Measurements from ENCODE around the gene TMEM108. TPM values are rescaled to one million over a fixed set of nuclear protein-coding genes. Genes with fewer than 3 reads are reported as not detected.

The TMEM108 gene
- polyA plus RNA-seq, 1 of the 3 experiments (the other 2 are of a cell fraction), result 8.6 TPM

DNA sequence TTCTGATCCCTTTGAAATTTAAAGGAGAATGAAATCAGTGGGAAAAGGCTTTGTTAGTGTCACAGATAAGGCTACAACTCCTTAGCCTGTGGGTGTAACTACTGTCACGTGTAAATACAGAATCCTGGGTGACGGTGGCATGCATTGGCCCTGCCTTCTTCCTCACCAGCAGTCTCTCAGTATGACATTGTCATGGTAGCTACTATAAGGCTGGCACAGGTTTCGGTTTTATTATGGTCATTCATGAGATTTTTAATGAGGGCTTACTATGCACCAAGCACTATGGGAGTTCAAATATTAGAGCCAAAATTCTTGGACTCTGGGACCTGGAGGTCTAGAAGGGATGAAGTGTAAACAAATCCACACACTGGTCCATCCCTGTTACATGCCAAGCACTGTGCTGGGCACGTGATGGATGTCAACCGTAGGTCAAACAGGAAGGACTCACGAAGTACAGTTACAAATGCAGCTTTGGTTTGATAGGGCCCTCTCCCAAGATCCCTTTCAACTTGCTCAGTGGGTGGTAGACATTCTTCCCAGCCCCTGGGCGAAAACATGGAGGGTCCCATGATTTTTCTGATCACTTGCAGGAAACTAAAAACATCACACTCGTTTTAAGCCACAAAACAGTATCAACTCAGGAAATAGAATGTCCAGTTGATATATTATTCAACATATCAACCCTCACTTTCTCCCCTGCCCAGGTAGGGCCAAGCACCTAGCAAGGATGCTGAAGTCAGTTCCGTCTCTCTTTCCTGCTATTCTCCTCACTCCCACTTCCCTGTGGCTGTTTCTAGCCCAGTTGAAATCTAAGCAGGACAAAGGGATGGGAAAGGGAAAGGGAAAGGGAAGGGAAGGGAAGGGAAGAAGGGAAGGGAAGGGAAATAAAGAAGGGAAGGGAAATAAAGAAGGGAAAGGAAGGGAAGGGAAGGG is 387.0 kb downstream of the TMEM108 start:
- Histone ChIP-seq H3K36me3 (replicated peaks in 1 of 2; ENCODE audit: control insufficient read depth in 1 of 2, insufficient read depth in 2 of 2, low read length in 1 of 2) (no peaks in the 10 kb centered on the region), H3K4me2 (no peak overlapping the region), H3K9ac (no peak overlapping the region), H3K4me1 (ENCODE audit: control insufficient read depth in 1 of 2, insufficient read depth in 2 of 2, low read depth in 1 of 2, low read length in 1 of 2) (peaks cover 3 to 12% of the 10 kb centered on the region in 2 experiments; a peak in 2 of 4 replicates), H3K9me2 (no peaks in the 10 kb centered on the region), H3K9me3 (no peaks in the 10 kb centered on the region), H3K79me2 (ENCODE audit: insufficient read depth) (no peaks in the 10 kb centered on the region), H3K27ac (ENCODE audit: low read depth in 2 of 2, low read length in 1 of 2) (no peak overlapping the region), H3F3A (replicated peaks; ENCODE audit: insufficient read depth) (no peaks in the 10 kb centered on the region), H2AFZ (ENCODE audit: low read depth) (no peak overlapping the region), H3K4me3 (ENCODE audit: low read depth in 2 of 2, low read length in 1 of 2) (no peak overlapping the region), H4K20me1 (ENCODE audit: insufficient read depth) (no peaks in the 10 kb centered on the region), H3K27me3 (ENCODE audit: insufficient read depth) (no peaks in the 10 kb centered on the region)
- CTCF ChIA-PET, result interaction anchor here (1.1 to 5.4 kb wide), 10 partner anchors 12 to 699 kb away, joined by 5 to 55 read pairs (median 16); no protein-coding TSS in a partner anchor
- WGBS (ENCODE audit: low lambda C conversion rate), result 86% methylated on average over 9 of the region's 9 CpGs
- POLR2A ChIA-PET, result no interaction called here
- TF ChIP-seq GABPA (IDR thresholded peaks at IDR 0.05; ENCODE audit: low read depth) (no peak), CHD2 (IDR thresholded peaks at IDR 0.05; ENCODE audit: low read length, partially characterized antibody) (no peak)
- no peak for DNase-seq

DNA sequence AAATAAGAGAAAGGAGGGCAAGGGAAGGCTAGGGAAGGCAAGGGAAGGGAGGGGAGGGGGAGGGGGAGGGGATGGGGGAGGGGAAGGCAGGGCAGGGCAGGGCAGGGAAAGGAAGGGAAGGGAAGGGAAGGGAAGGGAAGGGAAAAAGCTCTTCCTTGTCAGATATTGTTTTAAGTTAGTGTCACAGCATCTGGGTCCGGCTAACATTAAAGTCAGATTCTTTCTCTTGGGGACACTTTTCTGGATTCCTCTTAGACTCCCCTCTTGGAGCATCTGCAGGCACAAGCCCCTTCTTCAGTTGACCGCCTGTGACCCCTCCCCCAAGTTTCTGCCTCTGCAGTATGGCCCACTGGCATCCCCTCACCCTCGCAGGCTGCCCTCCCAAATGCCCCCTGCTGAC is 387.7 kb downstream of the TMEM108 start:
- Histone ChIP-seq H3K27ac (ENCODE audit: low read depth in 2 of 2, low read length in 1 of 2) (no peak overlapping the region), H3K4me2 (no peak overlapping the region), H2AFZ (ENCODE audit: low read depth) (no peak overlapping the region), H3K27me3 (ENCODE audit: insufficient read depth) (no peaks in the 10 kb centered on the region), H3K4me3 (ENCODE audit: low read depth in 2 of 2, low read length in 1 of 2) (no peak overlapping the region), H3K9ac (no peak overlapping the region), H3F3A (replicated peaks; ENCODE audit: insufficient read depth) (no peaks in the 10 kb centered on the region), H4K20me1 (ENCODE audit: insufficient read depth) (no peaks in the 10 kb centered on the region), H3K79me2 (ENCODE audit: insufficient read depth) (no peaks in the 10 kb centered on the region), H3K9me3 (no peaks in the 10 kb centered on the region), H3K4me1 (ENCODE audit: control insufficient read depth in 1 of 2, insufficient read depth in 2 of 2, low read depth in 1 of 2, low read length in 1 of 2) (peaks cover 3 to 12% of the 10 kb centered on the region in 2 experiments; a peak in 2 of 4 replicates), H3K36me3 (replicated peaks in 1 of 2; ENCODE audit: control insufficient read depth in 1 of 2, insufficient read depth in 2 of 2, low read length in 1 of 2) (no peaks in the 10 kb centered on the region), H3K9me2 (no peaks in the 10 kb centered on the region)
- TF ChIP-seq, protein P1, sequence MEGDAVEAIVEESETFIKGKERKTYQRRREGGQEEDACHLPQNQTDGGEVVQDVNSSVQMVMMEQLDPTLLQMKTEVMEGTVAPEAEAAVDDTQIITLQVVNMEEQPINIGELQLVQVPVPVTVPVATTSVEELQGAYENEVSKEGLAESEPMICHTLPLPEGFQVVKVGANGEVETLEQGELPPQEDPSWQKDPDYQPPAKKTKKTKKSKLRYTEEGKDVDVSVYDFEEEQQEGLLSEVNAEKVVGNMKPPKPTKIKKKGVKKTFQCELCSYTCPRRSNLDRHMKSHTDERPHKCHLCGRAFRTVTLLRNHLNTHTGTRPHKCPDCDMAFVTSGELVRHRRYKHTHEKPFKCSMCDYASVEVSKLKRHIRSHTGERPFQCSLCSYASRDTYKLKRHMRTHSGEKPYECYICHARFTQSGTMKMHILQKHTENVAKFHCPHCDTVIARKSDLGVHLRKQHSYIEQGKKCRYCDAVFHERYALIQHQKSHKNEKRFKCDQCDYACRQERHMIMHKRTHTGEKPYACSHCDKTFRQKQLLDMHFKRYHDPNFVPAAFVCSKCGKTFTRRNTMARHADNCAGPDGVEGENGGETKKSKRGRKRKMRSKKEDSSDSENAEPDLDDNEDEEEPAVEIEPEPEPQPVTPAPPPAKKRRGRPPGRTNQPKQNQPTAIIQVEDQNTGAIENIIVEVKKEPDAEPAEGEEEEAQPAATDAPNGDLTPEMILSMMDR (IDR thresholded peaks at IDR 0.05), result no peak
- TF ChIP-seq TEAD4 (IDR thresholded peaks at IDR 0.05; ENCODE audit: borderline replicate concordance, insufficient read depth) (no peak), SIN3A (IDR thresholded peaks at IDR 0.05; ENCODE audit: borderline replicate concordance, low read depth, low read length) (no peak), JUND (IDR thresholded peaks at IDR 0.05) (no peak), RCOR1 (IDR thresholded peaks at IDR 0.05; ENCODE audit: low read length) (no peak), TCF12 (IDR thresholded peaks at IDR 0.05) (no peak), EZH2phosphoT487 (IDR thresholded peaks at IDR 0.05; ENCODE audit: borderline replicate concordance, low read depth) (no peak), YY1 (IDR thresholded peaks at IDR 0.05; ENCODE audit: low read depth) (no peak), NFIC (IDR thresholded peaks at IDR 0.05; ENCODE audit: borderline replicate concordance) (no peak), ZBTB33 (IDR thresholded peaks at IDR 0.05; ENCODE audit: borderline replicate concordance, low read depth) (no peak), MEF2A (IDR thresholded peaks at IDR 0.05; ENCODE audit: borderline replicate concordance, low read depth) (no peak), TAF1 (IDR thresholded peaks at IDR 0.05; ENCODE audit: borderline replicate concordance, low read depth, low read length) (no peak), SMC3 (IDR thresholded peaks at IDR 0.05; ENCODE audit: low read depth, low read length) (no peak), POLR2AphosphoS5 (IDR thresholded peaks at IDR 0.05; ENCODE audit: low read depth, low read length) (no peak)
- TF ChIP-seq, protein P2, sequence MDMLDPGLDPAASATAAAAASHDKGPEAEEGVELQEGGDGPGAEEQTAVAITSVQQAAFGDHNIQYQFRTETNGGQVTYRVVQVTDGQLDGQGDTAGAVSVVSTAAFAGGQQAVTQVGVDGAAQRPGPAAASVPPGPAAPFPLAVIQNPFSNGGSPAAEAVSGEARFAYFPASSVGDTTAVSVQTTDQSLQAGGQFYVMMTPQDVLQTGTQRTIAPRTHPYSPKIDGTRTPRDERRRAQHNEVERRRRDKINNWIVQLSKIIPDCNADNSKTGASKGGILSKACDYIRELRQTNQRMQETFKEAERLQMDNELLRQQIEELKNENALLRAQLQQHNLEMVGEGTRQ (IDR thresholded peaks at IDR 0.05; ENCODE audit: borderline replicate concordance, low read depth, low read length), result no peak
- 85% methylated on average over 3 of the region's 3 CpGs for WGBS (ENCODE audit: low lambda C conversion rate)
- ChIA-PET CTCF (interaction anchor here (1.5 to 4.3 kb wide), 4 partner anchors 41 to 700 kb away, joined by 5 to 28 read pairs (median 20); no protein-coding TSS in a partner anchor), POLR2A (no interaction called here)
- DNase-seq, result no peak

Measured in SK-N-SH (cell line).